GM12878 (cell line): ENCODE data around the gene DSE. TPM values are rescaled to one million over a fixed set of nuclear protein-coding genes. Genes with fewer than 3 reads are reported as not detected.

Experiments
- ATAC-seq: fragments of 200-7000 bp; cut with Tn5 transposase; 3 replicates; pipeline ENCODE4 v1.9.1; 2020; ENCODE audit warnings: mild to moderate bottlenecking, moderate library complexity
- BruUV-seq: library from RNA; stranded (reverse); fragments of 400-500 nt; replicated peaks from 2 replicates; lab custom pipeline; 2021; lab: Mats Ljungman, UMichigan
- CTCF ChIA-PET: fragments of 300-600 bp; sonication (Branson Sonifier 250); formaldehyde crosslinking; extraction: SDS; loops from one replicate; lab custom pipeline; 2021; ENCODE audit warnings: inconsistent platforms; lab: Yijun Ruan, JAX
- POLR2A ChIA-PET: fragments of 350-600 bp; formaldehyde crosslinking; extraction: SDS; loops from one replicate; lab custom pipeline; 2021; ENCODE audit warnings: inconsistent platforms; lab: Charles Lee
- RAD21 ChIA-PET: fragments of 300-600 bp; sonication (Branson Sonifier 250); formaldehyde crosslinking; loops from one replicate; lab custom pipeline; 2023; ENCODE audit warnings: antibody characterized with exemption; ENCODE audit not compliant: unreplicated experiment; lab: Charles Lee
- SMC1A ChIA-PET: fragments of 300-600 bp; sonication (Branson Sonifier 250); formaldehyde crosslinking; loops from one replicate; lab custom pipeline; 2023; ENCODE audit not compliant: unreplicated experiment, uncharacterized antibody; lab: Charles Lee
- DNase-seq: peaks from one replicate; pipeline ENCODE4 v3.0.0-alpha.2; 2011; ENCODE audit warnings: low read depth, low spot score
- FAIRE-seq: peaks from 3 replicates; lab custom pipeline; 2011; peaks lifted over from hg19 to GRCh38; lab: Jason Lieb, UNC
- H2AFZ ChIP-seq: 2 replicates; pipeline ENCODE4 v1.6.0; 2011; ENCODE audit warnings: low read depth, low read length, control low read depth; ENCODE audit not compliant: control insufficient read depth
- H3K27ac ChIP-seq: 2 replicates; pipeline ENCODE4 v1.5.1; 2011; ENCODE audit warnings: control low read depth; ENCODE audit not compliant: control insufficient read depth, insufficient read depth
- H3K27me3 ChIP-seq, 2 experiments: replicated peaks in 1 of 2; 2 replicates each; pipeline versions ENCODE4 v1.6.0 to v1.6.1; 2011; ENCODE audit warnings: low read length in 1 of 2; ENCODE audit not compliant: control insufficient read depth in 2 of 2, insufficient read depth in 2 of 2
- H3K36me3 ChIP-seq, 2 experiments: 2 replicates each; pipeline ENCODE4 v1.5.1; 2011; ENCODE audit warnings: low read length in 1 of 2; ENCODE audit not compliant: control insufficient read depth in 2 of 2, insufficient read depth in 2 of 2
- H3K4me1 ChIP-seq: 2 replicates; pipeline ENCODE4 v1.6.1; 2011; ENCODE audit warnings: mild to moderate bottlenecking, low read length, moderate library complexity, mixed read lengths; ENCODE audit not compliant: control insufficient read depth, insufficient read depth
- H3K4me2 ChIP-seq: 2 replicates; pipeline ENCODE4 v1.6.0; 2011; ENCODE audit warnings: control low read depth; ENCODE audit not compliant: control insufficient read depth, insufficient read depth
- H3K4me3 ChIP-seq: fragments of 200-600 bp; sonication (generic); 2 replicates; pipeline ENCODE4 v1.5.1; 2016
- H3K79me2 ChIP-seq: 2 replicates; pipeline ENCODE4 v1.6.0; 2011; ENCODE audit warnings: low read length; ENCODE audit not compliant: control insufficient read depth, insufficient read depth
- H3K9ac ChIP-seq: 2 replicates; pipeline ENCODE4 v1.8.0; 2011; ENCODE audit warnings: low read length, control low read depth, mixed read lengths; ENCODE audit not compliant: control insufficient read depth, insufficient read depth
- H3K9me3 ChIP-seq: replicated peaks from 3 replicates; pipeline ENCODE4 v1.5.1; 2011; ENCODE audit warnings: mild to moderate bottlenecking, low read length; ENCODE audit not compliant: control insufficient read depth, insufficient read depth
- H4K20me1 ChIP-seq: 2 replicates; pipeline ENCODE4 v1.6.0; 2011; ENCODE audit not compliant: control insufficient read depth, insufficient read depth
- CHD4 ChIP-seq: fragments of 200-600 bp; sonication (generic); IDR thresholded peaks from 2 replicates; pipeline ENCODE4 v1.6.1; 2016; ENCODE audit warnings: mild to moderate bottlenecking
- IKZF2 ChIP-seq, 2 experiments: fragments of 450-650 bp; IDR thresholded peaks; 2 replicates each; pipeline ENCODE4 v1.6.1; 2017; ENCODE audit warnings: mild to moderate bottlenecking in 2 of 2, moderate library complexity in 2 of 2
- MEF2B ChIP-seq: fragments of 450-650 bp; IDR thresholded peaks from 2 replicates; pipeline ENCODE4 v1.6.1; 2018; ENCODE audit warnings: mild to moderate bottlenecking, moderate library complexity; ENCODE audit not compliant: partially characterized antibody, poor library complexity, severe bottlenecking
- RAD21 ChIP-seq: IDR thresholded peaks from 2 replicates; pipeline ENCODE4 v1.6.1; 2011; ENCODE audit warnings: mild to moderate bottlenecking, low read depth, low read length, moderate library complexity; ENCODE audit not compliant: insufficient read depth
- RELA ChIP-seq: fragments of 450-650 bp; IDR thresholded peaks from 2 replicates; pipeline ENCODE4 v1.8.0; 2014; ENCODE audit warnings: borderline replicate concordance; ENCODE audit not compliant: partially characterized antibody
- SMAD1 ChIP-seq: fragments of 450-650 bp; IDR thresholded peaks from 2 replicates; pipeline ENCODE4 v1.6.1; 2018; ENCODE audit warnings: mild to moderate bottlenecking, low read depth; ENCODE audit not compliant: partially characterized antibody
- SMARCA5 ChIP-seq: fragments of 450-650 bp; IDR thresholded peaks from 2 replicates; pipeline ENCODE4 v1.6.1; 2017; ENCODE audit warnings: mild to moderate bottlenecking
- SREBF2 ChIP-seq: IDR thresholded peaks from 2 replicates; pipeline ENCODE4 v1.6.1; 2012; ENCODE audit warnings: mild to moderate bottlenecking, low read length
- TAF1 ChIP-seq: IDR thresholded peaks from 2 replicates; pipeline ENCODE4 v1.6.1; 2011; ENCODE audit warnings: mild to moderate bottlenecking, low read depth, low read length, borderline replicate concordance
- TARDBP ChIP-seq: IDR thresholded peaks from 2 replicates; pipeline ENCODE4 v1.6.1; 2016; ENCODE audit warnings: borderline replicate concordance
- TCF7 ChIP-seq: IDR thresholded peaks from 2 replicates; pipeline ENCODE4 v1.6.1; 2014; ENCODE audit warnings: antibody characterized with exemption, borderline replicate concordance
- WGBS: methylation state at CpG from one replicate; pipeline ENCODE4 v1.1.6; 2016; ENCODE audit warnings: low lambda C conversion rate; ENCODE audit not compliant: insufficient replicate concordance, insufficient coverage; ENCODE audit errors: missing lambda C conversion rate; 5-methylcytosine and 5-hydroxymethylcytosine counted together
- in situ Hi-C: fragments of 300-500 bp; cut with MboI; formaldehyde crosslinking; loops from 9 replicates; pipeline ENCODE4 v1.14.3; 2018; ENCODE audit warnings: mixed read lengths
- intact Hi-C: fragments of 100-400 bp; cut with micrococcal nuclease; formaldehyde crosslinking; loops from one replicate; pipeline ENCODE4 v1.14.2; 2022; ENCODE audit not compliant: unreplicated experiment
- polyA plus RNA-seq, 11 experiments: library from polyadenylated mRNA; depleted of rRNA in 4 of 11; unstranded in 6 of 11; stranded (reverse) in 5 of 11; fragments of >200 nt; fragmentation: Nextera tagmentation in 4 of 11; fragmentation: Illumina TruSeq in 1 of 11; extraction: Ambion mirVana in 4 of 11; extraction: Trizol in 1 of 11; gene quantifications; 1 replicate in 1 of 11; 2 replicates in 10 of 11; pipeline versions ENCODE4 v1.2.1 to v1.2.3, GENCODE V29; 2011 to 2016; ENCODE audit warnings: inconsistent platforms in 2 of 11, missing spikeins in 2 of 11, low read depth in 1 of 11
- total RNA-seq, 4 experiments: library from RNA; depleted of rRNA in 3 of 4; stranded (reverse); fragments of >200 nt in 3 of 4; fragmentation: Illumina TruSeq in 1 of 4; extraction: Trizol in 1 of 4; gene quantifications; 2 replicates each; pipeline versions ENCODE4 v1.2.1 to v1.2.3, GENCODE V29; 2013 to 2021
- TF ChIP-seq, protein P1 (sequence below): fragments of 450-650 bp; IDR thresholded peaks from 2 replicates; pipeline ENCODE4 v1.6.1; 2017; ENCODE audit warnings: mild to moderate bottlenecking

DSE gene
- total and polyA plus RNA-seq, 10 of the 15 experiments (the other 5 are each of a cell fraction or from before 2014, with no cell fraction given): 12.6 to 76.4 (median 43.0) TPM

- peaks cover 0 to 6% of the 10 kb centered on the region in 2 experiments; a peak in 1 of 4 replicates for H3K36me3 ChIP-seq
- FAIRE-seq: no peak
- RAD21 ChIA-PET: interaction anchor here (1.7 kb wide), 1 partner anchor 13 kb away, joined by 4 read pairs; no protein-coding TSS in a partner anchor
- POLR2A ChIA-PET: no interaction called here
- H2AFZ ChIP-seq: no peak overlapping the region
- H3K27ac ChIP-seq: no peak overlapping the region
- H3K79me2 ChIP-seq: peaks cover 86% of the 10 kb centered on the region
- WGBS: 100% methylated on average over 1 of the region's 1 CpG
- SMC1A ChIA-PET: interaction anchor here (0.9 to 1.4 kb wide), 3 partner anchors 26 to 67 kb away, joined by 3 to 4 read pairs (median 3); no protein-coding TSS in a partner anchor
- no peak for ATAC-seq
- no peak overlapping the region for H3K9ac ChIP-seq
- no peak overlapping the region for H3K4me2 ChIP-seq
- in situ Hi-C loops (no loop called here), intact Hi-C loops (no loop called here)
- no peaks in the 10 kb centered on the region for H3K27me3 ChIP-seq
- CTCF ChIA-PET: no interaction called here
- no peak overlapping the region for H3K4me3 ChIP-seq
- no peaks in the 10 kb centered on the region for H3K9me3 ChIP-seq
- no TSS peak for BruUV-seq
- H3K4me1 ChIP-seq: peaks cover 5% of the 10 kb centered on the region
- TF ChIP-seq RELA: no peak
- no peak for TF ChIP-seq SMARCA5
- no peak for TF ChIP-seq SREBF2
- no peak for TF ChIP-seq CHD4
- no peak for TF ChIP-seq TARDBP
- TF ChIP-seq IKZF2 (IDR thresholded peaks at IDR 0.05): no peak
- TF ChIP-seq RAD21: no peak
- TF ChIP-seq TAF1: no peak
- TF ChIP-seq SMAD1: no peak
- no peak for TF ChIP-seq MEF2B
- TF ChIP-seq TCF7: no peak
- TF ChIP-seq, protein P1, sequence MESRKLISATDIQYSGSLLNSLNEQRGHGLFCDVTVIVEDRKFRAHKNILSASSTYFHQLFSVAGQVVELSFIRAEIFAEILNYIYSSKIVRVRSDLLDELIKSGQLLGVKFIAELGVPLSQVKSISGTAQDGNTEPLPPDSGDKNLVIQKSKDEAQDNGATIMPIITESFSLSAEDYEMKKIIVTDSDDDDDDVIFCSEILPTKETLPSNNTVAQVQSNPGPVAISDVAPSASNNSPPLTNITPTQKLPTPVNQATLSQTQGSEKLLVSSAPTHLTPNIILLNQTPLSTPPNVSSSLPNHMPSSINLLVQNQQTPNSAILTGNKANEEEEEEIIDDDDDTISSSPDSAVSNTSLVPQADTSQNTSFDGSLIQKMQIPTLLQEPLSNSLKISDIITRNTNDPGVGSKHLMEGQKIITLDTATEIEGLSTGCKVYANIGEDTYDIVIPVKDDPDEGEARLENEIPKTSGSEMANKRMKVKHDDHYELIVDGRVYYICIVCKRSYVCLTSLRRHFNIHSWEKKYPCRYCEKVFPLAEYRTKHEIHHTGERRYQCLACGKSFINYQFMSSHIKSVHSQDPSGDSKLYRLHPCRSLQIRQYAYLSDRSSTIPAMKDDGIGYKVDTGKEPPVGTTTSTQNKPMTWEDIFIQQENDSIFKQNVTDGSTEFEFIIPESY: no peak
- H4K20me1 ChIP-seq: no peaks in the 10 kb centered on the region
- no peak for DNase-seq
Measured at GRCh38 chr6:116380346-116380745, 9.6 kb downstream of the DSE start.
